PC-9 (cell line): ENCODE data around the gene PPP1R3G. TPM values are rescaled to one million over a fixed set of nuclear protein-coding genes. Genes with fewer than 3 reads are reported as not detected.

Experiments
- BruUV-seq: library from RNA; stranded (reverse); fragments of 400-500 nt; replicated peaks from 2 replicates; lab custom pipeline; 2021; lab: Mats Ljungman, UMichigan
- CTCF ChIA-PET: fragments of 300-600 bp; sonication (Branson Sonifier 250); formaldehyde crosslinking; loops from one replicate; lab custom pipeline; 2022; ENCODE audit warnings: antibody characterized with exemption; lab: Charles Lee
- POLR2A ChIA-PET: fragments of 300-600 bp; sonication (Branson Sonifier 250); formaldehyde crosslinking; loops from one replicate; lab custom pipeline; 2022; ENCODE audit warnings: antibody characterized with exemption; ENCODE audit not compliant: unreplicated experiment; lab: Charles Lee
- DNase-seq, 2 experiments: peaks; one replicate each; pipeline versions ENCODE4 v3.0.0 to v3.0.0-alpha.2; 2015 to 2022; ENCODE audit warnings: mixed read lengths in 1 of 2
- H2AFZ ChIP-seq: fragments of 200-600 bp; sonication (generic); 2 replicates; pipeline ENCODE4 v1.8.1; 2017; ENCODE audit warnings: antibody characterized with exemption
- H3F3A ChIP-seq: fragments of 200-600 bp; sonication (generic); 2 replicates; pipeline ENCODE4 v1.8.1; 2017; ENCODE audit warnings: antibody characterized with exemption, mild to moderate bottlenecking, low read depth; ENCODE audit not compliant: insufficient read depth
- H3K27ac ChIP-seq: fragments of 200-600 bp; sonication (generic); 2 replicates; pipeline ENCODE4 v1.6.1; 2016; ENCODE audit warnings: mixed run types
- H3K27me3 ChIP-seq: fragments of 200-600 bp; sonication (generic); 2 replicates; pipeline ENCODE4 v1.6.1; 2016; ENCODE audit warnings: low read depth, mixed run types; ENCODE audit not compliant: insufficient read depth
- H3K36me3 ChIP-seq: fragments of 200-600 bp; sonication (generic); 2 replicates; pipeline ENCODE4 v1.6.1; 2016; ENCODE audit warnings: low read depth, mixed run types
- H3K4me1 ChIP-seq: fragments of 200-600 bp; sonication (generic); replicated peaks from 2 replicates; pipeline ENCODE4 v1.6.1; 2016; ENCODE audit warnings: mixed run types; ENCODE audit not compliant: insufficient read depth
- H3K4me2 ChIP-seq: fragments of 200-600 bp; sonication (generic); 2 replicates; pipeline ENCODE4 v1.6.1; 2017; ENCODE audit warnings: mixed run types
- H3K4me3 ChIP-seq: fragments of 200-600 bp; sonication (generic); 2 replicates; pipeline ENCODE4 v1.6.1; 2016; ENCODE audit warnings: mixed run types
- H3K79me2 ChIP-seq: fragments of 200-600 bp; sonication (generic); 2 replicates; pipeline ENCODE4 v1.6.1; 2017; ENCODE audit warnings: low read depth, mixed run types
- H3K9me2 ChIP-seq: fragments of 200-600 bp; sonication (generic); 2 replicates; pipeline ENCODE4 v1.8.1; 2017; ENCODE audit warnings: mild to moderate bottlenecking; ENCODE audit not compliant: insufficient read depth
- H3K9me3 ChIP-seq: fragments of 200-600 bp; sonication (generic); 2 replicates; pipeline ENCODE4 v1.8.1; 2016; ENCODE audit warnings: low read depth; ENCODE audit not compliant: insufficient read depth
- H4K20me1 ChIP-seq: fragments of 200-600 bp; sonication (generic); 2 replicates; pipeline ENCODE4 v1.8.1; 2017; ENCODE audit not compliant: insufficient read depth
- EZH2 ChIP-seq: fragments of 200-600 bp; sonication (generic); IDR thresholded peaks from 2 replicates; pipeline ENCODE4 v1.8.0; 2017; ENCODE audit warnings: antibody characterized with exemption, low read depth
- intact Hi-C: fragments of 100-400 bp; cut with micrococcal nuclease; formaldehyde crosslinking; loops from one replicate; pipeline ENCODE4 v1.10.0; 2022; ENCODE audit not compliant: unreplicated experiment
- total RNA-seq: library from RNA; stranded (reverse); gene quantifications from 2 replicates; pipeline ENCODE4 v1.2.3, GENCODE V29; 2021
- TF ChIP-seq, protein P1 (sequence below): fragments of 200-600 bp; sonication (generic); conservative IDR thresholded peaks from 2 replicates; pipeline ENCODE4 v1.6.1; 2017; ENCODE audit warnings: mixed run types, antibody characterized with exemption, mild to moderate bottlenecking, moderate library complexity

Gene PPP1R3G
- total RNA-seq, 1 experiment from 2014 or later, result 1.1 TPM

- intact Hi-C loops, result no loop called here
- Histone ChIP-seq H3K4me2 (no peak overlapping the region), H3K4me1 (no peaks in the 10 kb centered on the region), H3K27ac (no peak overlapping the region), H4K20me1 (no peaks in the 10 kb centered on the region), H3F3A (no peaks in the 10 kb centered on the region), H3K36me3 (no peaks in the 10 kb centered on the region), H2AFZ (no peak overlapping the region), H3K4me3 (no peak overlapping the region), H3K9me2 (no peaks in the 10 kb centered on the region), H3K27me3 (no peaks in the 10 kb centered on the region), H3K79me2 (no peaks in the 10 kb centered on the region), H3K9me3 (no peaks in the 10 kb centered on the region)
- TF ChIP-seq, protein P1, sequence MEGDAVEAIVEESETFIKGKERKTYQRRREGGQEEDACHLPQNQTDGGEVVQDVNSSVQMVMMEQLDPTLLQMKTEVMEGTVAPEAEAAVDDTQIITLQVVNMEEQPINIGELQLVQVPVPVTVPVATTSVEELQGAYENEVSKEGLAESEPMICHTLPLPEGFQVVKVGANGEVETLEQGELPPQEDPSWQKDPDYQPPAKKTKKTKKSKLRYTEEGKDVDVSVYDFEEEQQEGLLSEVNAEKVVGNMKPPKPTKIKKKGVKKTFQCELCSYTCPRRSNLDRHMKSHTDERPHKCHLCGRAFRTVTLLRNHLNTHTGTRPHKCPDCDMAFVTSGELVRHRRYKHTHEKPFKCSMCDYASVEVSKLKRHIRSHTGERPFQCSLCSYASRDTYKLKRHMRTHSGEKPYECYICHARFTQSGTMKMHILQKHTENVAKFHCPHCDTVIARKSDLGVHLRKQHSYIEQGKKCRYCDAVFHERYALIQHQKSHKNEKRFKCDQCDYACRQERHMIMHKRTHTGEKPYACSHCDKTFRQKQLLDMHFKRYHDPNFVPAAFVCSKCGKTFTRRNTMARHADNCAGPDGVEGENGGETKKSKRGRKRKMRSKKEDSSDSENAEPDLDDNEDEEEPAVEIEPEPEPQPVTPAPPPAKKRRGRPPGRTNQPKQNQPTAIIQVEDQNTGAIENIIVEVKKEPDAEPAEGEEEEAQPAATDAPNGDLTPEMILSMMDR, result no peak
- TF ChIP-seq EZH2, result no peak
- POLR2A ChIA-PET, result no interaction called here
- BruUV-seq, result no TSS peak
- CTCF ChIA-PET, result interaction anchor here (0.6 kb wide), 1 partner anchor 1221 kb away, joined by 4 read pairs; no protein-coding TSS in a partner anchor
- DNase-seq, result no peak
Measured at GRCh38 chr6:5072440-5072839, 12.7 kb upstream of the PPP1R3G start.

- no TSS peak for BruUV-seq
- intact Hi-C loops, result no loop called here
- no peak overlapping the region for H3K4me3 ChIP-seq
- H3F3A ChIP-seq, result no peaks in the 10 kb centered on the region
- no peaks in the 10 kb centered on the region for H3K79me2 ChIP-seq
- no peaks in the 10 kb centered on the region for H3K9me3 ChIP-seq
- ChIA-PET POLR2A (no interaction called here), CTCF (interaction anchor here (0.7 kb wide), 1 partner anchor 1181 kb away, joined by 11 read pairs; no protein-coding TSS in a partner anchor)
- no peak for DNase-seq
- no peaks in the 10 kb centered on the region for H3K36me3 ChIP-seq
- H3K9me2 ChIP-seq, result no peaks in the 10 kb centered on the region
- H3K4me2 ChIP-seq, result no peak overlapping the region
- TF ChIP-seq EZH2, result no peak
- TF ChIP-seq, protein P1, result no peak
- no peak overlapping the region for H3K27ac ChIP-seq
- no peaks in the 10 kb centered on the region for H3K27me3 ChIP-seq
- H4K20me1 ChIP-seq, result no peaks in the 10 kb centered on the region
- H2AFZ ChIP-seq, result no peak overlapping the region
- H3K4me1 ChIP-seq, result no peaks in the 10 kb centered on the region
Measured at GRCh38 chr6:5073992-5074391, 11.1 kb upstream of the PPP1R3G start.

- no peaks in the 10 kb centered on the region for H3K27me3 ChIP-seq
- DNase-seq, result no peak
- H3K4me1 ChIP-seq, result peaks cover 4% of the 10 kb centered on the region
- H3K4me2 ChIP-seq, result no peak overlapping the region
- no peaks in the 10 kb centered on the region for H3K79me2 ChIP-seq
- H4K20me1 ChIP-seq, result no peaks in the 10 kb centered on the region
- POLR2A ChIA-PET, result no interaction called here
- H3K36me3 ChIP-seq, result no peaks in the 10 kb centered on the region
- BruUV-seq, result no TSS peak
- no peaks in the 10 kb centered on the region for H3K9me3 ChIP-seq
- H2AFZ ChIP-seq, result no peak overlapping the region
- no peak for TF ChIP-seq EZH2
- TF ChIP-seq, protein P1, result no peak
- no peaks in the 10 kb centered on the region for H3K9me2 ChIP-seq
- no peaks in the 10 kb centered on the region for H3F3A ChIP-seq
- CTCF ChIA-PET, result no interaction called here
- intact Hi-C loops, result no loop called here
- no peak overlapping the region for H3K27ac ChIP-seq
- no peak overlapping the region for H3K4me3 ChIP-seq
Measured at GRCh38 chr6:5076931-5077330, 8.2 kb upstream of the PPP1R3G start.
